IMR-90 (cell line): ENCODE results near the gene UBE2QL1. TPM values are rescaled to one million over a fixed set of nuclear protein-coding genes. Genes with fewer than 3 reads are reported as not detected.

ENCODE experiments used
- ATAC-seq: fragments of 200-7000 bp; cut with Tn5 transposase; 2 replicates; pipeline ENCODE4 v1.9.1; 2020; ENCODE audit warnings: low read depth, mild to moderate bottlenecking, moderate library complexity
- BruUV-seq: library from RNA; stranded (reverse); fragments of 400-500 nt; replicated peaks from 2 replicates; lab custom pipeline; 2021; lab: Mats Ljungman, UMichigan
- CTCF ChIA-PET: fragments of 300-600 bp; formaldehyde crosslinking; extraction: SDS; loops from one replicate; lab custom pipeline; 2021; ENCODE audit warnings: antibody characterized with exemption; lab: Yijun Ruan, JAX
- POLR2A ChIA-PET: fragments of 300-600 bp; sonication (Branson Sonifier 250); formaldehyde crosslinking; loops from one replicate; lab custom pipeline; 2022; ENCODE audit warnings: antibody characterized with exemption; ENCODE audit not compliant: unreplicated experiment; lab: Charles Lee
- DNase-seq: peaks from one replicate; pipeline ENCODE4 v3.0.0; 2013
- H2AFZ ChIP-seq: replicated peaks from 2 replicates; pipeline ENCODE3; 2013; ENCODE audit warnings: low read length, mild to moderate bottlenecking; ENCODE audit not compliant: poor library complexity
- H2AK5ac ChIP-seq: 2 replicates; pipeline ENCODE4 v1.6.1; 2013; ENCODE audit warnings: low read depth, low read length, inconsistent platforms
- H2AK9ac ChIP-seq: replicated peaks from 2 replicates; pipeline ENCODE3; 2013; ENCODE audit warnings: mild to moderate bottlenecking, low read depth, low read length, moderate library complexity; ENCODE audit not compliant: poor library complexity
- H2BK120ac ChIP-seq: 2 replicates; pipeline ENCODE4 v1.6.1; 2013; ENCODE audit warnings: low read depth, low read length, inconsistent platforms
- H2BK15ac ChIP-seq: 3 replicates; pipeline ENCODE4 v1.6.1; 2013; ENCODE audit warnings: low read depth, low read length, inconsistent platforms
- H2BK20ac ChIP-seq: 2 replicates; pipeline ENCODE4 v1.6.1; 2013; ENCODE audit warnings: low read depth, mild to moderate bottlenecking, inconsistent platforms, low read length, moderate library complexity
- H2BK5ac ChIP-seq: 2 replicates; pipeline ENCODE4 v1.6.1; 2013; ENCODE audit warnings: mild to moderate bottlenecking, low read depth, low read length, inconsistent platforms; ENCODE audit not compliant: poor library complexity, severe bottlenecking
- H3K14ac ChIP-seq: replicated peaks from 2 replicates; pipeline ENCODE4 v1.6.1; 2013; ENCODE audit warnings: low read depth, low read length, inconsistent platforms
- H3K18ac ChIP-seq: 2 replicates; pipeline ENCODE4 v1.6.1; 2013; ENCODE audit warnings: low read depth, low read length, control low read depth
- H3K23ac ChIP-seq: 2 replicates; pipeline ENCODE4 v1.6.1; 2013; ENCODE audit warnings: low read depth, low read length, inconsistent platforms
- H3K27ac ChIP-seq: 2 replicates; pipeline ENCODE4 v1.5.1; 2013; ENCODE audit warnings: mild to moderate bottlenecking, control low read depth, low read length; ENCODE audit not compliant: insufficient read depth
- H3K27me3 ChIP-seq: 2 replicates; pipeline ENCODE4 v1.6.1; 2013; ENCODE audit warnings: low read length; ENCODE audit not compliant: control insufficient read depth, insufficient read depth
- H3K36me3 ChIP-seq: 2 replicates; pipeline ENCODE4 v1.6.1; 2013; ENCODE audit warnings: low read length, mixed read lengths; ENCODE audit not compliant: control insufficient read depth, insufficient read depth
- H3K4ac ChIP-seq: 2 replicates; pipeline ENCODE4 v1.6.1; 2013; ENCODE audit warnings: low read depth, low read length, inconsistent platforms
- H3K4me1 ChIP-seq: 2 replicates; pipeline ENCODE4 v1.6.1; 2013; ENCODE audit warnings: low read length, mixed read lengths; ENCODE audit not compliant: control insufficient read depth, insufficient read depth
- H3K4me2 ChIP-seq: 2 replicates; pipeline ENCODE4 v1.6.1; 2013; ENCODE audit warnings: low read depth, mild to moderate bottlenecking, control low read depth, low read length, moderate library complexity
- H3K4me3 ChIP-seq: 2 replicates; pipeline ENCODE4 v1.5.1; 2013; ENCODE audit warnings: low read depth, mild to moderate bottlenecking, control low read depth, low read length, moderate library complexity; ENCODE audit not compliant: insufficient read depth
- H3K56ac ChIP-seq: 2 replicates; pipeline ENCODE4 v1.6.1; 2013; ENCODE audit warnings: low read length, inconsistent platforms; ENCODE audit not compliant: insufficient read depth; ENCODE audit errors: extremely low read depth
- H3K79me1 ChIP-seq, 2 experiments: 2 replicates each; pipeline ENCODE4 v1.6.1; 2013; ENCODE audit warnings: low read length in 2 of 2, inconsistent platforms in 1 of 2, low read depth in 1 of 2
- H3K9ac ChIP-seq: 2 replicates; pipeline ENCODE4 v1.6.1; 2013; ENCODE audit warnings: low read depth, low read length, control low read depth
- H3K9me1 ChIP-seq: 2 replicates; pipeline ENCODE4 v1.6.1; 2013; ENCODE audit warnings: low read length, inconsistent platforms; ENCODE audit not compliant: insufficient read depth
- H3K9me3 ChIP-seq: 2 replicates; pipeline ENCODE4 v1.6.1; 2013; ENCODE audit warnings: low read length; ENCODE audit not compliant: control insufficient read depth, insufficient read depth
- H4K20me1 ChIP-seq: 2 replicates; pipeline ENCODE4 v1.6.1; 2013; ENCODE audit warnings: low read length, inconsistent platforms; ENCODE audit not compliant: insufficient read depth
- H4K5ac ChIP-seq: 2 replicates; pipeline ENCODE4 v1.6.1; 2013; ENCODE audit warnings: mild to moderate bottlenecking, low read depth, low read length, control low read depth
- H4K8ac ChIP-seq, 2 experiments: 2 replicates each; pipeline ENCODE4 v1.6.1; 2013; ENCODE audit warnings: low read depth in 2 of 2, low read length in 2 of 2, control low read depth in 1 of 2, inconsistent platforms in 1 of 2
- H4K91ac ChIP-seq: 2 replicates; pipeline ENCODE4 v1.6.1; 2013; ENCODE audit warnings: low read depth, low read length, inconsistent platforms; ENCODE audit not compliant: insufficient read depth
- FOS ChIP-seq: fragments of 150-350 bp; IDR thresholded peaks from 2 replicates; pipeline ENCODE4 v1.6.1; 2016; ENCODE audit warnings: low read depth, low read length
- MXI1 ChIP-seq: IDR thresholded peaks from 2 replicates; pipeline ENCODE4 v1.6.1; 2012; ENCODE audit warnings: low read depth, mild to moderate bottlenecking, low read length, moderate library complexity, borderline replicate concordance
- POLR2A ChIP-seq: IDR thresholded peaks from 2 replicates; pipeline ENCODE4 v1.6.1; 2012; ENCODE audit warnings: mild to moderate bottlenecking, low read depth, low read length
- RCOR1 ChIP-seq: IDR thresholded peaks from 2 replicates; pipeline ENCODE4 v1.6.1; 2012; ENCODE audit warnings: mild to moderate bottlenecking, low read length, improper control_type of control experiment; ENCODE audit not compliant: insufficient replicate concordance
- SMC3 ChIP-seq: fragments of 150-350 bp; IDR thresholded peaks from 2 replicates; pipeline ENCODE4 v1.6.1; 2016; ENCODE audit warnings: low read depth, mild to moderate bottlenecking, antibody characterized with exemption, low read length, moderate library complexity
- WGBS, 2 experiments: methylation state at CpG; one replicate each; pipeline versions ENCODE4 v1.1.5 to v1.1.7; 2013; ENCODE audit warnings: missing lambda C conversion rate in 2 of 2; ENCODE audit not compliant: insufficient read length in 1 of 2; ENCODE audit errors: extremely low coverage in 2 of 2; 5-methylcytosine and 5-hydroxymethylcytosine counted together
- dilution Hi-C: fragments of 300-500 bp; cut with HindIII; formaldehyde crosslinking; loops from one replicate; pipeline ENCODE4 v1.14.3; 2018; ENCODE audit warnings: low sequenced_read_pairs; ENCODE audit not compliant: unreplicated experiment
- in situ Hi-C: fragments of 300-500 bp; cut with MboI; formaldehyde crosslinking; loops from 3 replicates; pipeline ENCODE4 v1.14.3; 2019; ENCODE audit warnings: low sequenced_read_pairs, inconsistent platforms, mixed read lengths
- intact Hi-C: fragments of 100-400 bp; cut with micrococcal nuclease; formaldehyde crosslinking; loops from 2 replicates; pipeline ENCODE4 v1.10.0; 2022
- polyA plus RNA-seq, 3 experiments: library from polyadenylated mRNA; depleted of rRNA; stranded (reverse); fragments of >200 nt; gene quantifications; 2 replicates each; pipeline ENCODE4 v1.2.3, GENCODE V29; 2012; ENCODE audit warnings: low replicate concordance in 1 of 3
- total RNA-seq: library from RNA; depleted of rRNA; stranded (reverse); fragments of >200 nt; gene quantifications from 2 replicates; pipeline ENCODE4 v1.2.3, GENCODE V29; 2012

UBE2QL1 gene
- total and polyA plus RNA-seq, 2 of the 4 experiments (the other 2 are of a cell fraction): not detected

DNA sequence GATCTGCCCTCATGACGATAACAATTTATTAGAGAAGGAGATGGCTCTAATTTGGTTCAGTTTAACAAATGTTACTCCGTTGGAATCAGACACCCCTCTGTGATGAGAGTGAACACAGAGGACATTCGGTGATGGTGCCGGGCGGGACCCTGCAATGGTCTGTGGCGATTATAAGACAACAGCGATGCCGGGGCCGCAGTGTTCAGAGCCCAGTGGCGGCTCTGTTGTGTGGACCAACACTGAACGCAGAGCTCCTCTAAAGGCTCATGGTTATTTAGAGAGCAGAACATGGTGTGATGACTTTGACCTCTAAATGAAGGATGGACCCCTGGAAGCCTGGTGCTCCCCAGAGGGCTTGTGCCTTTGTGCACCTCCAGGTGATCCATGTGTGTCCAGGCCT lies 21.2 kb downstream of the UBE2QL1 start:
- no peak overlapping the region for H3K56ac ChIP-seq
- dilution Hi-C loops: no loop called here
- no peak overlapping the region for H4K5ac ChIP-seq
- no peaks in the 10 kb centered on the region for H3K9me3 ChIP-seq
- no peak overlapping the region for H3K23ac ChIP-seq
- H3K18ac ChIP-seq: no peak overlapping the region
- no peak for DNase-seq
- H2BK5ac ChIP-seq: no peak overlapping the region
- H2AK9ac ChIP-seq: no peak overlapping the region
- H4K91ac ChIP-seq: no peak overlapping the region
- H3K9ac ChIP-seq: no peak overlapping the region
- no peak overlapping the region for H3K14ac ChIP-seq
- TF ChIP-seq RCOR1 (no peak), POLR2A (no peak), MXI1 (no peak), SMC3 (no peak), FOS (no peak)
- in situ Hi-C loops: no loop called here
- no peak overlapping the region for H2BK15ac ChIP-seq
- ChIA-PET POLR2A (no interaction called here), CTCF (no interaction called here)
- H2BK120ac ChIP-seq: no peak overlapping the region
- no peaks in the 10 kb centered on the region for H3K4me1 ChIP-seq
- 67% methylated on average over 9 of the region's 11 CpGs; no CpG with 5 or more reads in 1 of the 2 experiments for WGBS, 2 experiments
- H3K36me3 ChIP-seq: no peaks in the 10 kb centered on the region
- H3K27me3 ChIP-seq: peaks cover 13% of the 10 kb centered on the region
- no peaks in the 10 kb centered on the region for H3K9me1 ChIP-seq
- H2BK20ac ChIP-seq: no peak overlapping the region
- no peak overlapping the region for H3K4me3 ChIP-seq
- no peak overlapping the region for H2AFZ ChIP-seq
- H3K4ac ChIP-seq: no peak overlapping the region
- H3K79me1 ChIP-seq: no peaks in the 10 kb centered on the region
- H3K4me2 ChIP-seq: no peak overlapping the region
- H3K27ac ChIP-seq: no peak overlapping the region
- no TSS peak for BruUV-seq
- intact Hi-C loops: no loop called here
- no peak for ATAC-seq
- no peak overlapping the region for H2AK5ac ChIP-seq
- H4K20me1 ChIP-seq: no peaks in the 10 kb centered on the region
- H4K8ac ChIP-seq: no peak overlapping the region
